ENCODE results near the gene ZNF394. TPM values are rescaled to one million over a fixed set of nuclear protein-coding genes. Genes with fewer than 3 reads are reported as not detected.

ZNF394 gene
- total and polyA plus RNA-seq, 9 donors = 19.2 to 43.8 (median 30.6) TPM

GRCh38 chr7:99476107-99476506 lies 24.0 kb downstream of the ZNF394 start:
- 80 to 85% (median 82%) methylated on average over 5 of the region's 5 CpGs for WGBS, 3 donors
- Histone ChIP-seq H3K9me3 (no peaks in the 10 kb centered on the region), H3K27me3 (no peaks in the 10 kb centered on the region), H3K4me1 (ENCODE audit: insufficient read depth) (peaks cover 6% of the 10 kb centered on the region), H3K27ac (no peak overlapping the region), H3K36me3 (no peaks in the 10 kb centered on the region), H3K4me3 (no peak overlapping the region)
- intact Hi-C loops (cut with DNase I) = no loop called here
- DNase-seq = no peak
- no peak for TF ChIP-seq CTCF (IDR thresholded peaks at IDR 0.05)
- TF ChIP-seq EP300 (IDR thresholded peaks at IDR 0.05) = no peak
- no peak for TF ChIP-seq POLR2A (IDR thresholded peaks at IDR 0.05)

- TF ChIP-seq POLR2A (IDR thresholded peaks at IDR 0.05) = no peak
- TF ChIP-seq CTCF (IDR thresholded peaks at IDR 0.05) = no peak
- TF ChIP-seq EP300 (IDR thresholded peaks at IDR 0.05) = no peak
- Histone ChIP-seq H3K4me1 (ENCODE audit: insufficient read depth) (peaks cover 6% of the 10 kb centered on the region), H3K4me3 (peak overlapping the region; percentile 77), H3K9me3 (no peaks in the 10 kb centered on the region), H3K36me3 (no peaks in the 10 kb centered on the region), H3K27me3 (no peaks in the 10 kb centered on the region), H3K27ac (no peak overlapping the region)
- WGBS, 3 donors = 1 to 2% (median 2%) methylated on average over 7 of the region's 7 CpGs
- DNase-seq = no peak
- intact Hi-C loops (cut with DNase I) = no loop called here
Observed at GRCh38 chr7:99473315-99473596, 26.8 kb downstream of the ZNF394 start.

GRCh38 chr7:99472561-99473314 lies 27.3 kb downstream of the ZNF394 start, which contains the start of gene ZNF789:
TSS of gene ZNF789 (plus strand) at chr7:99472890. CDS start at chr7:99476457, 3,567 bp downstream.
- intact Hi-C loops (cut with DNase I) = no loop called here
- Histone ChIP-seq H3K27me3 (no peaks in the 10 kb centered on the region), H3K27ac (peak within 1 kb of the TSS; percentile 6 to 18), H3K4me3 (peak within 1 kb of the TSS; percentile 77), H3K4me1 (ENCODE audit: insufficient read depth) (peaks cover 6% of the 10 kb centered on the region), H3K36me3 (no peaks in the 10 kb centered on the region), H3K9me3 (no peaks in the 10 kb centered on the region)
- 1% methylated on average over 56 of the region's 56 CpGs for WGBS, 3 donors
- TF ChIP-seq EP300 (IDR thresholded peaks at IDR 0.05) (no peak), POLR2A (IDR thresholded peaks at IDR 0.05) (no peak), CTCF (IDR thresholded peaks at IDR 0.05) (peak in 1 of 3 donors; percentile 18)
- DNase-seq = peak; percentile 96 to 98 (median 97)

GRCh38 chr7:99469381-99470065 lies 30.6 kb downstream of the ZNF394 start:
- Histone ChIP-seq H3K4me3 (no peak overlapping the region), H3K36me3 (no peaks in the 10 kb centered on the region), H3K4me1 (ENCODE audit: insufficient read depth) (peaks cover 11% of the 10 kb centered on the region), H3K9me3 (no peaks in the 10 kb centered on the region), H3K27me3 (no peaks in the 10 kb centered on the region), H3K27ac (no peak overlapping the region)
- 37 to 40% (median 37%) methylated on average over 23 of the region's 23 CpGs for WGBS, 3 donors
- intact Hi-C loops (cut with DNase I) = no loop called here
- no peak for TF ChIP-seq EP300 (IDR thresholded peaks at IDR 0.05)
- TF ChIP-seq POLR2A (IDR thresholded peaks at IDR 0.05) = no peak
- TF ChIP-seq CTCF (IDR thresholded peaks at IDR 0.05) = no peak
- no peak for DNase-seq

Data from ovary (tissue), 9 donors.